Measurements from ENCODE around the gene CCDC157. TPM values are rescaled to one million over a fixed set of nuclear protein-coding genes. Genes with fewer than 3 reads are reported as not detected.

CCDC157 gene
- total and polyA plus RNA-seq, 7 experiments from 2014 or later = 1.4 to 6.9 (median 2.3) TPM

DNA sequence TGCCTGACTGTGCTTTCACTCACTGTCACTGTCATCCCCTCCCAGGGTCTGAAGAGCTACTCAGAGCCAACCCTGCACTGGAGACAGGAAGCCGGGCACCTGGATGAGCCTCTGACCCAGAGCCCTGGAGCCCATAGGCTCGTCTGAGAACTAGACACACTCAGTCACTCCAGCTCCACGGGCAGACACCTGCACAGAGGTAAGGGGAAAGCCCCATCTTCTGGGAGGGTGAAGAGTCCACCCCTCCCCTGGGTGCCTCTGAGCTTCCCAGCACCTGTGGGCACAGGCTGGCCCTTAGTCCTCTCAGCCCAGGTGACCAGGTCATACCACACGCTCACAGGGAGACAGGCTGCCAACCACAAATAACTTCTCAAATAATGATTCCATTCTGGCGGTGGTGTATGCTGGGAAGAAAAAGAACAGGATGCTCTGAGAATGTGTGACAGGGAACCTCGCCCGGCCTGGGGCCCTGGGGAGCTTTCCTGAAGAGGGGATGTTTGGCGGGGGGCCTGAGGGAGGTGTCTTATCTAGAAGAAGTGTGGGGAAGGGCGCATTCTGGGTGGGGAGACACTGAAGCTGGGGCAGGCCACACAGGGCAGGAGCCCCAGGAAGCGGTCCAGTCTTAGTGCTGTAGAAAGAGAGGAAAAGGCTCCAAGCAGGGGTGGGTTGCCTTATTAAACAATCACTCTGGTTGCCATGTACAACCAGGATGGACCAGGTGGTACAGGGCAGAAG is 5.3 kb downstream of the CCDC157 start:
- peaks cover 0 to 2% (median 0%) of the 10 kb centered on the region in 11 donors for H3K9me3 Mint-ChIP-seq
- POLR2A ChIA-PET = no interaction called here
- H3K27ac Mint-ChIP-seq = peak overlapping the region in 2 of 9 donors; percentile 13 to 54
- H3K4me1 ChIP-seq (ENCODE audit: control insufficient read depth in 2 of 2, insufficient read depth in 2 of 2, low read length in 2 of 2) = no peaks in the 10 kb centered on the region
- H3K36me3 Mint-ChIP-seq = no peaks in the 10 kb centered on the region
- ATAC-seq = no peak
- no peak overlapping the region for H3K4me3 Mint-ChIP-seq
- DNase-seq = no peak
- no peaks in the 10 kb centered on the region for H3K27me3 ChIP-seq (ENCODE audit: control insufficient read depth in 2 of 2, insufficient read depth in 2 of 2, low read length in 2 of 2)
- intact Hi-C loops (cut with micrococcal nuclease) = no loop called here
- H3K4me1 Mint-ChIP-seq = peaks cover 7 to 16% (median 10%) of the 10 kb centered on the region in 7 donors
- no peaks in the 10 kb centered on the region for H3K9me3 ChIP-seq (ENCODE audit: control insufficient read depth in 2 of 3, low read length in 3 of 3)
- H3K27me3 Mint-ChIP-seq = peaks cover 0 to 6% (median 0%) of the 10 kb centered on the region in 5 donors
- H3K4me3 ChIP-seq (ENCODE audit: low read length) = no peak overlapping the region
- CTCF ChIA-PET = interaction anchor here (0.8 kb wide), 1 partner anchor 74 kb away, joined by 3 read pairs; no protein-coding TSS in a partner anchor
- H3K27ac ChIP-seq (ENCODE audit: low read depth, low read length) = no peak overlapping the region
- no peaks in the 10 kb centered on the region for H3K36me3 ChIP-seq (ENCODE audit: control insufficient read depth in 2 of 3, insufficient read depth in 3 of 3, low read length in 3 of 3)

DNA sequence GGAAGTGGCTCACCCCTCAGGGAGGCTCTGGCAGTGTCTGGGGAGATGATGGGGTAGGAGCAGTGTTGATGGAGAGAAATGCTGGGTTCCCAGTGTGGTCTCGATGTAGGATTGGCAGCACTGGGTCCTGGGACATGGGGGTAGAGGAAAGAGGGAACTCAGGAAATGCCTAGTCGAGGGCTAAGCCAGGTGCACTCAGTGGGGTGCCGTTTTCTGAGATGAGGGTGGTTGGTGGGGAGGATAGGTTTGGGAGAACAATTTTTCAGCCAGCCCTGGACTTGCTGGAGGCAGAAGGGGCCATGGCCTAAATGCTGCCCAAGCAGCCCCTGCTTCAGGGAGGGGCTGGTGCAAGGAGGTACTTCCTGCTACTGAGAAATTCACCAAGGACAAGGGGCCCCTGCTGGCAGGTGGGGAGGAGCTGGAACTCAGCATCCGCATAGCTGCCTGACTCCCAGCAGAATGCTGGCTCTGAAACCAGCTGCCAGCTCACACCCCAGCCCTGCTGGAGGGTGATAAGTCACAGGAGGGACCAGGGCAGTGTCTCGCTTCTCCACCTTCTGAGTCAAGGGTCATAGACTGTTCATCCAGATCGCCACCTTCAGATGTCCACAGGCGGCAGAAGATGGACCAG is 6.0 kb downstream of the CCDC157 start:
- ChIA-PET POLR2A (no interaction called here), CTCF (interaction anchor here (0.7 kb wide), 1 partner anchor 360 kb away, joined by 3 read pairs; no protein-coding TSS in a partner anchor)
- H3K36me3 ChIP-seq (ENCODE audit: control insufficient read depth in 2 of 3, insufficient read depth in 3 of 3, low read length in 3 of 3) = no peaks in the 10 kb centered on the region
- H3K9me3 ChIP-seq (ENCODE audit: control insufficient read depth in 2 of 3, low read length in 3 of 3) = no peaks in the 10 kb centered on the region
- intact Hi-C loops (cut with micrococcal nuclease) = no loop called here
- H3K27me3 ChIP-seq (ENCODE audit: control insufficient read depth in 2 of 2, insufficient read depth in 2 of 2, low read length in 2 of 2) = no peaks in the 10 kb centered on the region
- Mint-ChIP-seq H3K4me1 (peaks cover 3 to 15% (median 6%) of the 10 kb centered on the region in 7 donors), H3K27me3 (peaks cover 0 to 3% (median 0%) of the 10 kb centered on the region in 5 donors), H3K36me3 (no peaks in the 10 kb centered on the region), H3K27ac (peak overlapping the region in 1 of 9 donors; percentile 54), H3K9me3 (peaks cover 0 to 2% (median 0%) of the 10 kb centered on the region in 11 donors), H3K4me3 (no peak overlapping the region)
- ATAC-seq (no peak), DNase-seq (no peak)
- H3K27ac ChIP-seq (ENCODE audit: low read depth, low read length) = no peak overlapping the region
- no peak overlapping the region for H3K4me3 ChIP-seq (ENCODE audit: low read length)
- no peaks in the 10 kb centered on the region for H3K4me1 ChIP-seq (ENCODE audit: control insufficient read depth in 2 of 2, insufficient read depth in 2 of 2, low read length in 2 of 2)

DNA sequence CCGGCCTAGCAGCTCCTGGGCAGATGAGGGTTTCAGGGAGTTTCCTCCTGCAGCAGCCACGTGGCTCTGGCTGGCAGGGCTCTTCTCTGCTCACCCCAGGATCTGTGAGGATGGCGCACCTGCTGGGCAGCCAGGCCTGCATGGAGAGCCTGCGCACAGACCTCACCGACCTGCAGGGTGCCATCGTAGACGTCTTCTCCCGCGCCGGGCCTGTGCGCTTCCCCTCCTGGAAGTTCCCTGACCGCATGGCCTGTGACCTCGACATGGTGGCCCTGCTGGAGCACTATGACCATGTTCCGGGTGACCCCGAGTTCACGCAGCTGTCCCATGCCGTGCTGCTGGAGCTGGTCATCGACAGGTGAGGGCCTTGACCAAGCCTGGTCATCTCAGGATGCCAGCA is 9.1 kb downstream of the CCDC157 start:
- H3K4me3 Mint-ChIP-seq = no peak overlapping the region
- intact Hi-C loops (cut with micrococcal nuclease) = no loop called here
- CTCF ChIA-PET = interaction anchor here (2.3 kb wide), 1 partner anchor 78 kb away, joined by 9 read pairs; no protein-coding TSS in a partner anchor

DNA sequence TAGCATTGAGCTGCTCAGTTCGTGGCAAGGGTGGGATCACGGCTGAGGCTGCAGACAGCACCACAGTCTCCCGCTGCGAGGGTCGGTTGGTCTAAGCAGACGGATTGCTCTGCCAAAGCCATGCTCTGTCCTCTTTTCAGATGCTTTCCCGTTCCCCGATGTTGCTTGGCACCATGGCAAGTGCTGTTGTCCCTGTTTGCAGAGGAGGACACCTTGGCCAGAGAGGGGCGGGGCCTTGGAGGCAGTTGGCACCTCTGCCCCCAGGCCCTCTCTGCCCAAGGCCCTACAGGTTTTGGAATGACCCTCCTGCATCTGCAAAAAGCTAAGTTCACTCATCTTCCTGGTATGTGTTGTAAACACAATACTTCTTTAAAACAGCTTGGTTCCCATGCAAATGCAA is 11.6 kb downstream of the CCDC157 start:
- no peak for ATAC-seq
- Mint-ChIP-seq H3K36me3 (no peaks in the 10 kb centered on the region), H3K4me3 (no peak overlapping the region), H3K27ac (peak overlapping the region in 1 of 9 donors; percentile 21), H3K4me1 (no peaks in the 10 kb centered on the region), H3K9me3 (peaks cover 0 to 2% (median 0%) of the 10 kb centered on the region in 11 donors), H3K27me3 (no peaks in the 10 kb centered on the region)
- H3K27ac ChIP-seq (ENCODE audit: low read depth, low read length) = no peak overlapping the region
- intact Hi-C loops (cut with micrococcal nuclease) = no loop called here
- no peaks in the 10 kb centered on the region for H3K9me3 ChIP-seq (ENCODE audit: control insufficient read depth in 2 of 3, low read length in 3 of 3)
- no peak for DNase-seq
- no peak overlapping the region for H3K4me3 ChIP-seq (ENCODE audit: low read length)
- H3K27me3 ChIP-seq (ENCODE audit: control insufficient read depth in 2 of 2, insufficient read depth in 2 of 2, low read length in 2 of 2) = no peaks in the 10 kb centered on the region
- H3K36me3 ChIP-seq (ENCODE audit: control insufficient read depth in 2 of 3, insufficient read depth in 3 of 3, low read length in 3 of 3) = no peaks in the 10 kb centered on the region
- ChIA-PET POLR2A (interaction anchor here (1.0 kb wide), 1 partner anchor 79 kb away, joined by 3 read pairs; the partner anchor contains the start of gene CASTOR1), CTCF (interaction anchor here (0.6 to 1.5 kb wide), 3 partner anchors 20 to 484 kb away, joined by 3 to 10 read pairs (median 3); no protein-coding TSS in a partner anchor)
- no peaks in the 10 kb centered on the region for H3K4me1 ChIP-seq (ENCODE audit: control insufficient read depth in 2 of 2, insufficient read depth in 2 of 2, low read length in 2 of 2)

More for the DNA sequence above, 9.1 kb downstream of the CCDC157 start:
- Mint-ChIP-seq H3K36me3 (no peaks in the 10 kb centered on the region), H3K27me3 (no peaks in the 10 kb centered on the region), H3K27ac (no peak overlapping the region), H3K9me3 (peaks cover 0 to 2% (median 0%) of the 10 kb centered on the region in 11 donors), H3K4me1 (peaks cover 0 to 10% (median 0%) of the 10 kb centered on the region in 7 donors)
- POLR2A ChIA-PET = no interaction called here
- no peaks in the 10 kb centered on the region for H3K4me1 ChIP-seq (ENCODE audit: control insufficient read depth in 2 of 2, insufficient read depth in 2 of 2, low read length in 2 of 2)
- ATAC-seq (no peak), DNase-seq (no peak)
- H3K27ac ChIP-seq (ENCODE audit: low read depth, low read length) = no peak overlapping the region
- no peaks in the 10 kb centered on the region for H3K9me3 ChIP-seq (ENCODE audit: control insufficient read depth in 2 of 3, low read length in 3 of 3)
- H3K36me3 ChIP-seq (ENCODE audit: control insufficient read depth in 2 of 3, insufficient read depth in 3 of 3, low read length in 3 of 3) = no peaks in the 10 kb centered on the region
- no peaks in the 10 kb centered on the region for H3K27me3 ChIP-seq (ENCODE audit: control insufficient read depth in 2 of 2, insufficient read depth in 2 of 2, low read length in 2 of 2)
- no peak overlapping the region for H3K4me3 ChIP-seq (ENCODE audit: low read length)

DNA sequence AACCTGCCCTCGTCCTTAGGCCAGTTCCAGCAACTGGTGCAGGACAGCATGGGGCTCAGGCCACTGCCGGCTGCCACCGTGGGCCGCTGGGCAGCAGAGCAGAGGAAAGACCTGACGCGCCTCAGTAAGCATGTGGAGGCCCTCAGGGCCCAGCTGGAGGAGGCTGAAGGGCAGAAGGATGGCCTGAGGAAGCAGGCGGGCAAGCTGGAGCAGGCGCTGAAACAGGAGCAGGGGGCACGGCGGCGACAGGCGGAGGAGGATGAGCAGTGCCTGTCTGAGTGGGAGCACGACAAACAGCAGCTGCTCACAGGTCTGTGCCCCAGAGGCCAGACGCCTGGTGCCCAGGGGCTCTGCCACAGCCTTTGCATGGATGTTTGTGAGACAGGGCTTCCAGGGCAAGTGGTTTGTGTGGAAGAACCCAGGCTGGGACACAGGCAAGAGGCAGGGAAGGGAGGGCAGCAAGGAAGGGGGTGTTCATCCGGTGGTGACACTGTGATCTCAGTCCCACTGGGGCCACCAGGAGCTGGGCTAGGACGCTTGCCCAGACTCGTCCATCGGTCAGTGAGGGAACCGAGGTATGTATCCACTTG is 13.9 kb downstream of the CCDC157 start:
- DNase-seq (no peak), ATAC-seq (no peak)
- Histone ChIP-seq H3K27ac (ENCODE audit: low read depth, low read length) (no peak overlapping the region), H3K36me3 (ENCODE audit: control insufficient read depth in 2 of 3, insufficient read depth in 3 of 3, low read length in 3 of 3) (no peaks in the 10 kb centered on the region), H3K9me3 (ENCODE audit: control insufficient read depth in 2 of 3, low read length in 3 of 3) (no peaks in the 10 kb centered on the region), H3K4me1 (ENCODE audit: control insufficient read depth in 2 of 2, insufficient read depth in 2 of 2, low read length in 2 of 2) (no peaks in the 10 kb centered on the region), H3K27me3 (ENCODE audit: control insufficient read depth in 2 of 2, insufficient read depth in 2 of 2, low read length in 2 of 2) (no peaks in the 10 kb centered on the region), H3K4me3 (ENCODE audit: low read length) (no peak overlapping the region)
- Mint-ChIP-seq H3K4me1 (no peaks in the 10 kb centered on the region), H3K4me3 (no peak overlapping the region), H3K36me3 (peaks cover 0 to 2% (median 0%) of the 10 kb centered on the region in 5 donors), H3K27ac (no peak overlapping the region), H3K9me3 (no peaks in the 10 kb centered on the region), H3K27me3 (no peaks in the 10 kb centered on the region)
- CTCF ChIA-PET = no interaction called here
- POLR2A ChIA-PET = no interaction called here
- intact Hi-C loops (cut with micrococcal nuclease) = no loop called here

DNA sequence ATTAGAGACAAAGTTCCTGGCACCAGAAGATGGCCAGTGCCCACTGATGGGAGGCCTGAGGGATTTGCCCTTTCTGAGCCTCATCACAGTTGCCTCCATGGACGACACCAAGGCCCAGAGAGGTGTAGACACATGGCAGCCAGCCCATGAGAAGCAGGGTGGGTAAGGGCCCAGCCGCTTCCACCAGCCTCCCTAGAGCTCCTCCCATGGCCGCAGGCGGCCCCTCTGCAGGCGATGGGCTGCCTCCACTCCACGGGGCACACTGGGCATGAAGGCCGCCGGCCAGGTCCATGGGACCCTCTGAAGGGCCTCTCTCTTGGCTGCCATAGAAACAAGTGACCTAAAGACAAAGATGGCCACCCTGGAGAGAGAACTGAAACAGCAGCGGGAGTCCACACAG is 14.5 kb downstream of the CCDC157 start:
- Histone ChIP-seq H3K36me3 (ENCODE audit: control insufficient read depth in 2 of 3, insufficient read depth in 3 of 3, low read length in 3 of 3) (no peaks in the 10 kb centered on the region), H3K27ac (ENCODE audit: low read depth, low read length) (no peak overlapping the region), H3K4me3 (ENCODE audit: low read length) (no peak overlapping the region), H3K27me3 (ENCODE audit: control insufficient read depth in 2 of 2, insufficient read depth in 2 of 2, low read length in 2 of 2) (no peaks in the 10 kb centered on the region), H3K4me1 (ENCODE audit: control insufficient read depth in 2 of 2, insufficient read depth in 2 of 2, low read length in 2 of 2) (no peaks in the 10 kb centered on the region), H3K9me3 (ENCODE audit: control insufficient read depth in 2 of 3, low read length in 3 of 3) (no peaks in the 10 kb centered on the region)
- DNase-seq = no peak
- Mint-ChIP-seq H3K4me3 (no peak overlapping the region), H3K27me3 (no peaks in the 10 kb centered on the region), H3K9me3 (no peaks in the 10 kb centered on the region), H3K27ac (no peak overlapping the region), H3K36me3 (peaks cover 0 to 2% (median 0%) of the 10 kb centered on the region in 5 donors), H3K4me1 (no peaks in the 10 kb centered on the region)
- intact Hi-C loops (cut with micrococcal nuclease) = no loop called here
- ATAC-seq = no peak
- POLR2A ChIA-PET = no interaction called here
- CTCF ChIA-PET = interaction anchor here (0.6 kb wide), 1 partner anchor 114 kb away, joined by 3 read pairs; no protein-coding TSS in a partner anchor

All from naive thymus-derived CD4-positive, alpha-beta T cell (primary cell).